T1000 (cell line): ENCODE results near the gene SMARCD1.
"Not testable (repeated sequence)": the region's sequence is repeated elsewhere in the genome, so short reads cannot be mapped to it uniquely, and the experiment has no call there.

Source experiments
- DNase-seq: peaks from one replicate; lab custom pipeline; 2025; ENCODE audit warnings: mixed read lengths; lab: John Stamatoyannopoulos, UW

SMARCD1 gene

DNA sequence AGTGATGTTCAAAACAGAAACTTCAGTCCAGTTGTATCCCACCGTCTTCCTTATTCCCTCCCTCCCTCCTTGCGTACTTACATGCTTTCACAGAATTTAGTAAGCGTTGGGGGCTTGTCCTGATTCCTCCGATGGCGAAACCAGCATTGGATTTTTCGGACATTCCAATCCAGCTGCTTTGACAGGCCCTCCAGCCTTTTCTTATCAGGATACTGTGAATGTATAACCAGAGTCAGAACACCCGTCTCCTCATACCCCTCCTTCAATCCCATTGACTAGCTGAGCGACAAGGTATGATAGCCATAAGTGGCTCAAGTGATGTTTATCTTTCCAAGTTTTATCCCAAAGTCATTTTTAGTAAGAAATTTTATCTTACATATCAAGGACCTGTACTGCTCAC lies 57.9 kb downstream of the SMARCD1 start:
- DNase-seq = no peak

- DNase-seq = no peak
Observed at GRCh38 chr12:50145439-50145838, 60.3 kb downstream of the SMARCD1 start.

DNA sequence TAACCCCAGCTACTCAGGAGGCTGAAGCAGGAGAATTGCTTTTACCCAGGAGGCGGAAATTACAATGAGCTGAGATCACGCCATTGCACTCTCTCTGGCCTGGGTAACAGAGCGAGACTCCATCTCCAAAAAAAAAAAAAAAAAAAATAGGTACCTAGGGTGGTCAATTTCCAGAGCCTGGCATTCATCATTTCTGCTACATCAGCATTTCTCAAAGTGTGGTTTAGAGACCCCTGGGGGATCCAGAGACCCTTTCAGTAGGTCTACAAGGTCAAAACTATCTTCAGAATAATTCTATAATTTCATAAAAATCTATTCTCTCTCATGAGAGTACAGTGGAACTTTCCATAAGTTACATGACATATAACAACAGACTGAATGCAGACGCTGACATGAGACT lies 62.1 kb downstream of the SMARCD1 start:
- no peak for DNase-seq

- DNase-seq = not testable (repeated sequence)
Observed at GRCh38 chr12:50148011-50148410, 62.9 kb downstream of the SMARCD1 start.

GRCh38 chr12:50149311-50149710 lies 64.2 kb downstream of the SMARCD1 start:
- DNase-seq = no peak
